Mucosa of rectum (tissue), 2 donors: ENCODE data around the gene LIPG.
A peak's percentile ranks its signal among the peaks of the same experiment; 100 is the strongest.
"Not testable (repeated sequence)": the region's sequence is repeated elsewhere in the genome, so short reads cannot be mapped to it uniquely, and the experiment has no call there.

Experiments
- H3K27ac ChIP-seq, 2 donors: one replicate each; pipeline ENCODE4 v1.7.0; 2013; ENCODE audit warnings: inconsistent platforms in 2 of 2, low read depth in 2 of 2, low read length in 2 of 2
- H3K27me3 ChIP-seq, 2 donors: one replicate each; pipeline ENCODE4 v1.7.0; 2013; ENCODE audit warnings: low read length in 2 of 2; ENCODE audit not compliant: control insufficient read depth in 2 of 2, insufficient read depth in 2 of 2
- H3K36me3 ChIP-seq, 2 donors: one replicate each; pipeline ENCODE4 v1.7.0; 2013; ENCODE audit warnings: low read length in 2 of 2; ENCODE audit not compliant: control insufficient read depth in 2 of 2, insufficient read depth in 2 of 2
- H3K4me1 ChIP-seq, 2 donors: one replicate each; pipeline ENCODE4 v1.7.0; 2013; ENCODE audit warnings: low read length in 2 of 2, mild to moderate bottlenecking in 1 of 2; ENCODE audit not compliant: control insufficient read depth in 2 of 2, insufficient read depth in 2 of 2
- H3K4me3 ChIP-seq, 2 donors: one replicate each; pipeline ENCODE4 v1.7.0; 2013; ENCODE audit warnings: low read length in 2 of 2
- H3K9ac ChIP-seq, 2 donors: one replicate each; pipeline ENCODE4 v1.7.0; 2013; ENCODE audit warnings: low read length in 2 of 2, low read depth in 1 of 2, mild to moderate bottlenecking in 1 of 2
- H3K9me3 ChIP-seq, 2 donors: one replicate each; pipeline ENCODE4 v1.7.0; 2013; ENCODE audit warnings: low read length in 2 of 2; ENCODE audit not compliant: control insufficient read depth in 2 of 2
- donor health status: healthy.
- donor health status: Normal muscosa, but diverticular disease.

Gene LIPG

DNA sequence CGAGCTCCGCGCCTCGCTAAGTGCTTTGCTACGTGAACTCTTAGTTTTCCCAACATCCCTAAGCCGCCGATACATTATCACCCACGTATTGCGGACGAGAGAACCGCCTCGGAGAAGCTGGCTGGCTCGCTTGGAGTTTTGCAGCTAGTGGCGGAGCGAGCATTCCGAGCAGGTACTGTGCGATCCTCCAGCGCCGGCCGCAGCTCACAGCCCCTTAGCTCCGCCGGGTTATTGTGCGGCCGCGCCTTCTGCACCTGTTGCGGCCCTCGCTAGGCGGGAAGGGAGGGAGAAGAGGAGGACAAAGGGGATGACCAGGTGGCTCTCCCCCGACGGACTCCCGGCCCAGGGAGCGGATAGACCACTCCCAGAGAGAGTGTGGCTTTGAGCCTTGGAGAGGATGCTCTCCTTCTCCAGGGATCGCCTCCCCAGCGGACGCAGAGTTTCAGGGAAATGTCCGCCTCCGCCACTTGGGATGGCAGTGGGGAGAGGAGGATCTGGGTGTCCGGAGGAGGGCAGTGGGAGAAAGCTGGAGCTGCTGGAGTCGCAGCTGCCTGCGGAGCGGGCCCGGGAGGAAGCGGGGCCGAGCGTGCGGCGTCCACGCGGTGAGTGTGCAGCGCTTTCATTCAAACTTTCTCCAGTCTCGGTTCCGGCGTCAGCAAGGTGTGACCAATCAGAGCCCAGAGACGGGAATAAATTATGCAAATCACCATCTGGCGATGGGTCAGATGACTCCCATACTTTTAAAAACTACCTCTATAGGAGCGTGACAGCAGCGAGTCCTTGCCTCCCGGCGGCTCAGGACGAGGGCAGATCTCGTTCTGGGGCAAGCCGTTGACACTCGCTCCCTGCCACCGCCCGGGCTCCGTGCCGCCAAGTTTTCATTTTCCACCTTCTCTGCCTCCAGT is at the start of gene LIPG:
Gene LIPG, plus strand, starts transcription at position 769 of the 905 bp plus-strand sequence. CDS start 252 bp downstream, outside the sequence.
- peak within 1 kb of the TSS; percentile 32 to 46 for H3K27ac ChIP-seq
- peaks cover 0 to 2% of the 10 kb centered on the region in 2 donors for H3K36me3 ChIP-seq
- H3K27me3 ChIP-seq, result peaks cover 5 to 16% of the 10 kb centered on the region in 2 donors
- peak within 1 kb of the TSS; percentile 60 to 61 for H3K9ac ChIP-seq
- peaks cover 23 to 31% of the 10 kb centered on the region in 2 donors for H3K4me1 ChIP-seq
- H3K4me3 ChIP-seq, result peak within 1 kb of the TSS; percentile 72 to 84
- H3K9me3 ChIP-seq, result no peaks in the 10 kb centered on the region

DNA sequence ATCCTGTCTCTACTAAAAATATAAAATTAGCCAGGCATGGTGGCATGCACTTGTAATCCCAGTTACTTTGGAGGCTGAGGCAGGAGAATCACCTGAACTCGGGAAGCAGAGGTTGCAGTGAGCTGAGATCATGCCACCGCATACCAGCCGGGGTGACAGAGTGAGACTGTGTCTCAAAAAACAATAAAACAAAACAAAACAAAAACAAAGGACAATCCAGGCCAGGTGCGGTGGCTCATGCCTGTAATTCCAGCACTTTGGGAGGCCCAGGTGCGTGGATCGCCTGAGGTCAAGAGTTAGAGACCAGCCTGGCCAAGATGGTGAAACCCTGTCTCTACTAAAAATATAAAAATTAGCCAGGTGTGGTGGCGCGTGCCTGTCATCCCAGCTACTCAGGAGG is 49.0 kb upstream of the LIPG start:
- not testable (repeated sequence) for H3K27me3 ChIP-seq, H3K36me3 ChIP-seq, H3K4me3 ChIP-seq, H3K9me3 ChIP-seq, H3K4me1 ChIP-seq, H3K27ac ChIP-seq, H3K9ac ChIP-seq

DNA sequence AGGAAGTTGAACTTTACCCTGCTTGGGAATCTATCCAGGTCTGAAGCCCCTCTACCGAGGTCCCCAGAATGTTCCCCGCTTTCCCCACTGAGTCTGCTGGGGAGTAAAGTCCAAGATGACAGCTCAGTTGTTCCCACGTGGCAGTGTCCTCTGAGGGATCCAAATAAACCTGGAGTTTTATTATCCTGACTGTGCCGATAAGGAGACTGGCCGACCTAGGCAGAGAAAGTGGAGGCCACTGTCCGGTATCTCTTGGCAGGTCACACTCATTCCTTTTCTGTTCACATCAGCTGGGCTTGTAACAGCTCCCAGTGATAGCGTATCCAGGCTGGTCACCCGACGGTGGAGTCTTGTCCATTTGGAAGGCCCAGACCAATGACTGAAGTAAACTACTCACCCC is 47.3 kb upstream of the LIPG start:
- peak overlapping the region in 1 of 2 donors; percentile 23 for H3K27ac ChIP-seq
- H3K9me3 ChIP-seq, result no peaks in the 10 kb centered on the region
- no peaks in the 10 kb centered on the region for H3K36me3 ChIP-seq
- peak overlapping the region in 1 of 2 donors; percentile 52 for H3K9ac ChIP-seq
- no peak overlapping the region for H3K4me3 ChIP-seq
- no peaks in the 10 kb centered on the region for H3K27me3 ChIP-seq
- H3K4me1 ChIP-seq, result peaks cover 3 to 5% of the 10 kb centered on the region in 2 donors

DNA sequence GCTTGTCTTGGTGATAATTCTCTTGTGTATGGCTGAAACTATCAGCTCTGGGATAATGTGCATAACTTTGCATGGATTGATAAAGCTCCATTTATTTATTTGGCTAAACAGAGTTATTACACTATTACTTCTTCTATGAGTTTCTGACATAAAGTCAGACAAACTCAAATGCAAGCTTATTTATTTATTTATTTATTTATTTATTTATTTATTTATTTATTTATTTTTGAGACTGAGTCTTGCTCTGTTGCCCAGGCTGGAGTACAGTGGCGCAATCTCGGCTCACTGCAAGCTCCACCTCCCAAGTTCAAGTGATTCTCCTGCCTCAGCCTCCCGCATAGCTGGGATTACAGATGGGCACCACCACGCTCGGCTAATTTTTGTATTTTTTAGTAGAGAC is 46.9 kb upstream of the LIPG start:
- H3K27ac ChIP-seq, result peak overlapping the region in 1 of 2 donors; percentile 23
- H3K4me3 ChIP-seq, H3K36me3 ChIP-seq, H3K9me3 ChIP-seq, H3K4me1 ChIP-seq, H3K27me3 ChIP-seq, H3K9ac ChIP-seq: not testable (repeated sequence)

DNA sequence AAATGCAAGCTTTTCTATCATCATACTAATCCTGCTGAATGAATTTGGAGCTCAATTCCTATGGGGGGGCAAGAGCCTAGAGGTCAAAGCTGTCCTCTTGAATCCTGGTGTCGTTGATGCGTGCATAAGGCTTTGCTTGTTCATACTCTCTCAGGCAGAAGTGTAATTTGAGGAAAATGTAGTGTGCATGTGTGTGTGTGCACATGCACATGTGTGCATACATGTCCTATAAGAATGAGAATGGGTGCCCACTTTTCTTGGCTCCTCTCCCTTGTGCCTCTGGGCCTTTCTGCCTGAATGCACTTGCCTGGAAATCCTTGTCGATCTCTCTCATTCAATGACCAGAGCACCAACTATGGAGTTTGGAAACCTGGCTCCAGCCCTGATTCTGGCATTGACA is 46.3 kb upstream of the LIPG start:
- H3K27me3 ChIP-seq, result no peaks in the 10 kb centered on the region
- no peak overlapping the region for H3K9ac ChIP-seq
- no peak overlapping the region for H3K27ac ChIP-seq
- H3K4me3 ChIP-seq, result no peak overlapping the region
- peaks cover 3 to 5% of the 10 kb centered on the region in 2 donors for H3K4me1 ChIP-seq
- no peaks in the 10 kb centered on the region for H3K9me3 ChIP-seq
- H3K36me3 ChIP-seq, result no peaks in the 10 kb centered on the region

DNA sequence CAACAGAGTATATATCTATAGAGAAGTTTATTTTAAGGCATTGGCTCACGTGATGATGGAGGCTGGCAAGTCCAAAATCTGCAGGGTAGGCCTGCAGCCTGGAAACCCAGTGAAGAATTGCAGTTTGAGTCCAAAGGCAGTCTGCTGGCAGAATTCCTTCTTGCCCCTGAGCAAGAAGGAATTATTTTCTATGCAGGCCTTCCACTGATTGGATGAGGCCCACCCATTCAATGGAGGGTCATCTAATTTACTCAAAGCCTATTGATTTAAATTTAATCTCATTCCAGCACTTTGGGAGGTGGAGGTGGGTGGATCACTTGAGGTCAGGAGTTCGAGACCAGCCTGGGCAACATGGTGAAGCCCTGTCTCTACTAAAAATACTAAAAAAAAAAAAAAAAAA is 44.4 kb upstream of the LIPG start:
- Histone ChIP-seq H3K4me3 (no peak overlapping the region), H3K27ac (no peak overlapping the region), H3K27me3 (no peaks in the 10 kb centered on the region), H3K9me3 (no peaks in the 10 kb centered on the region), H3K9ac (no peak overlapping the region), H3K4me1 (peaks cover 3 to 5% of the 10 kb centered on the region in 2 donors), H3K36me3 (no peaks in the 10 kb centered on the region)

DNA sequence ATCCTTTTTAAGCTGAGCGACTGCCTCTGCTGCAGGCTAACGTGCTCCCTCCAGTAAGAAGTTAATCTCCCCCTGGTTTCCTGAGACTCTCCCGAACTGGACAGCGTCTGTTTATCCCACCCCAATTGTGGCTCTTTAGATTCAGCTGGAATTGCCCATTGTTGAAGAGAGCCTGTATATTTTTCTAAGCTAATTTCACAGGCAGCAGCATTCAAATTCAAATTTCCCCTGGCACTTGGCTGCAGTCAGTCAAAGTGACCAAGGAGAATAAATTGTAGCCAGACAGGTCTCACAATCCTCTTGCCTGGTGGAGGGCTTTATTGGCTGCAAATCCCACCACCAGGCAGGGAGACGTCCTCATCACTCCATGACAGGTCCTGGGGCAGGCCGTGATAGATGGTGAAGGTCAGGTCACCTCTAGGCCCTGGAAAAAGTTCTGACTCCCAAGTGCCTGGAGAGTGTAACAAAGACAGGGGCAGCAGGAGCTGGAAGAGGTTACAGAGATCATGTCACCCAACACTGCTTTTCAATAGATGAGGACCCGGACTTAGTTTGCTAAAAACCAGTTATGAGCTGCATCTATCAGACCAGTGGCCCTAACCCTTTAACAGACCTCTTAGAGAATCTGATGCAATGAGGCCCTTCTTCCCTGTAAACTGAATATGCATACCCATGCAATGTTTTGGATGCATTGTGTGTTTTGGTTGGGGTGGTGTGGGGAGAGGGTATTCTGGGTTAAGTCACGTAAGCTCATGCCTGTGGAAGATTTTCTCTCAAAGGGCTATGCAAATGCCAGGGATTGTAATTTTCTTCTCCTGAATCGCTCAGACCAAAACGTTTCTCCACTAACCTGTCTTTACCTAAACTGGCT is 42.5 kb upstream of the LIPG start:
- no peaks in the 10 kb centered on the region for H3K27me3 ChIP-seq
- no peaks in the 10 kb centered on the region for H3K9me3 ChIP-seq
- no peaks in the 10 kb centered on the region for H3K36me3 ChIP-seq
- no peak overlapping the region for H3K27ac ChIP-seq
- peaks cover 3 to 5% of the 10 kb centered on the region in 2 donors for H3K4me1 ChIP-seq
- H3K4me3 ChIP-seq, result no peak overlapping the region
- H3K9ac ChIP-seq, result no peak overlapping the region

DNA sequence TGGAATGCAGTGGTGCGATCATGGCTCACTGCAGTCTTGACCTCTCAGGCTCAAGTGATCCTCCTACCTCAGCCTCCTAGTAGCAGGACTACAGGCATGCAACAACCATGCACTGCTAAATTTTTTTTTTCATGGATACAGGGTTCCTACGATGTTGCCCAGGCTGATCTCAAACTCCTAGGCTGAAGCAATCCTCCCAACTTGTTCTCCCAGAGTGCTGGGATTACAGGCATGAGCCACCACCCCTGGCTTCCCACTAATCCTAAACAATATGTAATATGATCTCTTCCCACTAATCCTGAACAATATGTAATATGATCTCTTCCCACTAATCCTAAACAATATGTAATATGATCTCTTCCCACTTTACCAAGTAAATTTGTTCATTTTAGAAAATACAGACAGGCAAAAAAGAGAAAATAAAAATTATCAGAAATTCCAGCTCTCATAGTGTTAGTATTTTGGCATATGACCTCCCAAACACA is 41.2 kb upstream of the LIPG start:
- H3K9ac ChIP-seq, result no peak overlapping the region
- no peak overlapping the region for H3K4me3 ChIP-seq
- H3K4me1 ChIP-seq, result no peaks in the 10 kb centered on the region
- H3K36me3 ChIP-seq, result no peaks in the 10 kb centered on the region
- no peaks in the 10 kb centered on the region for H3K27me3 ChIP-seq
- H3K27ac ChIP-seq, result no peak overlapping the region
- H3K9me3 ChIP-seq, result no peaks in the 10 kb centered on the region

DNA sequence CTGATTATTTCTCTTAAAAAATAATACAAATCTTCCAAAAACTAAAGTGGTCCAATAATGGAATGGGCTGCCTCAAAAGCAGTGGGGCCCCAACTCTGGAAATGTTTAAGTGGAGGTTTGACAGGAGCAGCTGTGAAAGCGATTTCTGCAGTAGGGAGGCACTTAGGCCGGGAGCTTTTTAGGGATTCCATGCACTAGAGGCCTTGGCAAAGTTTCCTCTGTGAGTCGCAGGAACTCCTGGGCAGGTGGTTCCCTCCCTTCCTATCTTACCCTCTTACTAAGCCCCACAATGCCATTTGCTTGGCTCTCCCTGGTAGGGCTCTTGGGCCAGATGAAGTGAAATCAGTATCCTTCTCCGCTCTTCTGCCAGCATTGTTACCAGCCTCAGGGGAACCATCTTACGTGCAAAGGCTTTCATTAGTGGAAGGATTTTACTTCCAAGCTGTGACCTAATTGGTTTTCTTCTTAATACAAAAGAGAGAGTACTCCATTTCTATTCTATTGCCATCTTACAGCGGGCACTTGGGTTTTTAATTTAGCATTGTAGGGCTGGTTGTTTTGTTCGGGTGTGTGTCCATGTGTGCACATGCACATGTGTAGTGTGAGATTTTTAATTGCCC is 40.5 kb upstream of the LIPG start:
- no peaks in the 10 kb centered on the region for H3K27me3 ChIP-seq
- H3K4me1 ChIP-seq, result no peaks in the 10 kb centered on the region
- no peak overlapping the region for H3K9ac ChIP-seq
- no peaks in the 10 kb centered on the region for H3K36me3 ChIP-seq
- H3K4me3 ChIP-seq, result no peak overlapping the region
- no peaks in the 10 kb centered on the region for H3K9me3 ChIP-seq
- no peak overlapping the region for H3K27ac ChIP-seq
